ENCODE measurements around the gene GRHL1.

DNA sequence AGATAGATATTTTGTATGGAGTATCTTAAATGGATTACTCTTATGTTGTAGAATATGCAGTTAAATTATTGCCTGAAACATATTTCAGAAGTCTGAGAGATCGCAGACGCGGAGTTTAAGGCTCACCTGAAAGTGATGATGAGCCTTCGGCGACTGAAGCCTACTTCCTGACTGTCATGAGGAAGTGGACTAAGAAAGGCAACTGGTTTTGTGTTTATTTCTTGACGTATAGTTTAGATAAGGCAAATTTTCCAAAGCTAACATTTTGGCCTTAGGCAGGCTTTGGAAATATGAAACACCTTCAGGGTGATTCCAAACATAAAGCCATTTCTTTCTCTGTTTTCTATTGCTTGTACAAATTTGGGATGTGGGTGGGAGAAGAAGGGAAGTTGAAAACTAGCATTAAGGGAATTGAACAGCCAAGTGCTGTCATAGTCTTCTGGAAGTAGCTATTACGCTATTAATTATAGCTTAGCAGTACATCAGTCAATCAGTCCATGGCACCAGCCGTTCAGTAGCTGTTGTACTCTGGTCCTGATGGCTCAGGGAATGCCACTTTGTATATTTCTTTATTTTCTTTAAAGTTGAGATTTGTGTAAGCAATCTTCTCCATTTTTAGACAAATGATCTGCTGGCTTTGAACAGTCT is 1.5 kb downstream of the GRHL1 start:
- TF ChIP-seq, protein P1, sequence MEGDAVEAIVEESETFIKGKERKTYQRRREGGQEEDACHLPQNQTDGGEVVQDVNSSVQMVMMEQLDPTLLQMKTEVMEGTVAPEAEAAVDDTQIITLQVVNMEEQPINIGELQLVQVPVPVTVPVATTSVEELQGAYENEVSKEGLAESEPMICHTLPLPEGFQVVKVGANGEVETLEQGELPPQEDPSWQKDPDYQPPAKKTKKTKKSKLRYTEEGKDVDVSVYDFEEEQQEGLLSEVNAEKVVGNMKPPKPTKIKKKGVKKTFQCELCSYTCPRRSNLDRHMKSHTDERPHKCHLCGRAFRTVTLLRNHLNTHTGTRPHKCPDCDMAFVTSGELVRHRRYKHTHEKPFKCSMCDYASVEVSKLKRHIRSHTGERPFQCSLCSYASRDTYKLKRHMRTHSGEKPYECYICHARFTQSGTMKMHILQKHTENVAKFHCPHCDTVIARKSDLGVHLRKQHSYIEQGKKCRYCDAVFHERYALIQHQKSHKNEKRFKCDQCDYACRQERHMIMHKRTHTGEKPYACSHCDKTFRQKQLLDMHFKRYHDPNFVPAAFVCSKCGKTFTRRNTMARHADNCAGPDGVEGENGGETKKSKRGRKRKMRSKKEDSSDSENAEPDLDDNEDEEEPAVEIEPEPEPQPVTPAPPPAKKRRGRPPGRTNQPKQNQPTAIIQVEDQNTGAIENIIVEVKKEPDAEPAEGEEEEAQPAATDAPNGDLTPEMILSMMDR (IDR thresholded peaks at IDR 0.05; ENCODE audit: low read depth, low read length): no peak
- no peak for TF ChIP-seq EZH2phosphoT487 (IDR thresholded peaks at IDR 0.05; ENCODE audit: low read depth)
